ENCODE measurements around the gene AFF4. TPM values are rescaled to one million over a fixed set of nuclear protein-coding genes. Genes with fewer than 3 reads are reported as not detected.

Gene AFF4
- total and polyA plus RNA-seq, 9 of the 15 experiments (the other 6 are each of a cell fraction or from before 2014, with no cell fraction given) = 1.7 to 25.8 (median 17.9) TPM

GRCh38 chr5:132915681-132916080, 47.8 kb downstream of the AFF4 start (continued):
- TF ChIP-seq SOX6 (IDR thresholded peaks at IDR 0.05) (peak; percentile 38; the same call in 1 of the 2 replicates), POLR2AphosphoS2 (IDR thresholded peaks at IDR 0.05; ENCODE audit: low read length) (no peak), ZNF518B (CRISPR knock-in tag; IDR thresholded peaks at IDR 0.05) (no peak), MAFF (IDR thresholded peaks at IDR 0.05; ENCODE audit: low read length) (no peak), TBP (optimal IDR thresholded peaks at IDR 0.05; ENCODE audit: low read depth, low read length) (peak; percentile 67), ZNF57 (CRISPR knock-in tag; IDR thresholded peaks at IDR 0.05) (no peak), ZNF785 (CRISPR knock-in tag; IDR thresholded peaks at IDR 0.05) (no peak)

GRCh38 chr5:132909702-132910101, 53.7 kb downstream of the AFF4 start:
- DNase-seq (ENCODE audit: extremely low read depth in 1 of 4, low spot score in 3 of 4) (no peak), FAIRE-seq (no peak)
- H3K36me3 ChIP-seq (ENCODE audit: control insufficient read depth, insufficient read depth, low read length) = peaks cover 36% of the 10 kb centered on the region; the same call in 2 of the 3 replicates
- no peak for TF ChIP-seq GTF2E2 (tag; IDR thresholded peaks at IDR 0.05)
- no peak for TF ChIP-seq RREB1 (CRISPR knock-in tag; IDR thresholded peaks at IDR 0.05)
- TF ChIP-seq CREBBP (IDR thresholded peaks at IDR 0.05; ENCODE audit: low read depth, low read length) = no peak

More at GRCh38 chr5:132909702-132910101, 53.7 kb downstream of the AFF4 start:
- H4K20me1 ChIP-seq (replicated peaks; ENCODE audit: control insufficient read depth, insufficient read depth, low read length) = no peaks in the 10 kb centered on the region
- no peaks in the 10 kb centered on the region for H3K9me3 ChIP-seq (replicated peaks; ENCODE audit: control insufficient read depth, insufficient read depth, low read depth, low read length)
- in situ Hi-C loops (cut with MboI) (loop anchor here (10.0 kb wide), 1 partner anchor 1735 kb away; the partner anchor contains the start of gene SEC24A), intact Hi-C loops (cut with micrococcal nuclease) (no loop called here)
- ATAC-seq = no peak
- H3K27me3 ChIP-seq (ENCODE audit: control insufficient read depth in 2 of 2, insufficient read depth in 2 of 2, low read length in 2 of 2) = no peaks in the 10 kb centered on the region
- BruUV-seq (replicated peaks) = no TSS peak
- POLR2A ChIA-PET = interaction anchor here (0.5 kb wide), 1 partner anchor 216 kb away, joined by 4 read pairs; no protein-coding TSS in a partner anchor
- no peak overlapping the region for H3K27ac ChIP-seq (ENCODE audit: extremely low read depth, low read depth, low read length)
- peaks cover 0 to 10% of the 10 kb centered on the region in 2 experiments; a peak in 2 of 5 replicates for H3K4me1 ChIP-seq (replicated peaks in 1 of 2; ENCODE audit: control insufficient read depth in 2 of 2, insufficient read depth in 2 of 2, low read length in 2 of 2)
- H3K4me2 ChIP-seq (ENCODE audit: insufficient read depth, low read length) = no peak overlapping the region
- no peak overlapping the region for H2AFZ ChIP-seq (ENCODE audit: low read depth, low read length)
- H3K9ac ChIP-seq (ENCODE audit: insufficient read depth in 1 of 2, low read depth in 2 of 2, low read length in 2 of 2) = no peak overlapping the region
- CTCF ChIA-PET (ENCODE audit: low intra/inter-chr PET ratio) = no interaction called here
- no peak overlapping the region for H3K4me3 ChIP-seq
- peaks cover 11% of the 10 kb centered on the region; the same call in 2 of the 3 replicates for H3K79me2 ChIP-seq (ENCODE audit: control insufficient read depth, insufficient read depth, low read length)
- no peaks in the 10 kb centered on the region for H3K9me1 ChIP-seq (ENCODE audit: control insufficient read depth, insufficient read depth, low read length)
- 100% methylated on average over 1 of the region's 1 CpG for WGBS (ENCODE audit: insufficient coverage, low coverage, missing lambda C conversion rate)

Measured in K562 (cell line).